Measurements from ENCODE around the gene PREPL. TPM values are rescaled to one million over a fixed set of nuclear protein-coding genes. Genes with fewer than 3 reads are reported as not detected.

Gene PREPL
- total and polyA plus RNA-seq, 2 donors (not counting 3 experiments of a cell fraction or from before 2014, with no cell fraction given): 10.1 to 25.7 TPM

GRCh38 chr2:44398243-44398897 lies 37.1 kb upstream of the PREPL start:
- CTCF ChIA-PET: interaction anchor here (0.5 to 9.5 kb wide), 7 partner anchors 10 to 558 kb away, joined by 3 to 242 read pairs (median 3); no protein-coding TSS in a partner anchor

More at GRCh38 chr2:44398243-44398897, 37.1 kb upstream of the PREPL start:
- no peaks in the 10 kb centered on the region for H3K9me3 ChIP-seq (replicated peaks; ENCODE audit: control insufficient read depth, insufficient read depth, low read length)
- no peak overlapping the region for H3K4me3 ChIP-seq (replicated peaks in 1 of 3; ENCODE audit: insufficient read depth in 1 of 3, low read depth in 1 of 3, low read length in 3 of 3)
- dilution Hi-C loops (cut with MboI; ENCODE audit: extremely low pct_ligation_motif_present, low sequenced_read_pairs) (no loop called here), intact Hi-C loops (cut with micrococcal nuclease) (no loop called here)
- H3K4me1 ChIP-seq (ENCODE audit: control insufficient read depth, extremely low read depth, insufficient read depth, low read length): no peaks in the 10 kb centered on the region
- no peaks in the 10 kb centered on the region for H3K36me3 ChIP-seq (ENCODE audit: control insufficient read depth in 2 of 2, extremely low read depth in 1 of 2, insufficient read depth in 2 of 2, low read length in 2 of 2)
- no peaks in the 10 kb centered on the region for H3K27me3 ChIP-seq (ENCODE audit: control insufficient read depth in 2 of 2, insufficient read depth in 2 of 2, low read length in 2 of 2)
- TF ChIP-seq MYC (IDR thresholded peaks at IDR 0.05; ENCODE audit: low read depth, low read length) (no peak), POLR2AphosphoS5 (IDR thresholded peaks at IDR 0.05; ENCODE audit: insufficient read depth, low read depth, low read length) (no peak), CTCF (IDR thresholded peaks at IDR 0.05; ENCODE audit: extremely low read depth in 1 of 2, insufficient read depth in 1 of 2, low read depth in 1 of 2, low read length in 2 of 2) (no peak), GATA2 (IDR thresholded peaks at IDR 0.05; ENCODE audit: insufficient read depth, insufficient read length, low read depth, low read length) (no peak), JUN (IDR thresholded peaks at IDR 0.05; ENCODE audit: borderline replicate concordance, insufficient read depth, insufficient read length, low read depth) (no peak), FOS (IDR thresholded peaks at IDR 0.05; ENCODE audit: borderline replicate concordance, insufficient read depth, low read length) (no peak), EZH2 (IDR thresholded peaks at IDR 0.05; ENCODE audit: borderline replicate concordance, low read depth, low read length, severe bottlenecking) (no peak), POLR2A (IDR thresholded peaks at IDR 0.05; ENCODE audit: low read depth, low read length) (no peak), MAX (IDR thresholded peaks at IDR 0.05; ENCODE audit: insufficient read depth, insufficient read length) (no peak)
- H3K79me2 ChIP-seq (ENCODE audit: control insufficient read depth, insufficient read depth, low read length): no peaks in the 10 kb centered on the region
- FAIRE-seq (no peak), DNase-seq (ENCODE audit: low read depth, low spot score) (no peak)
- no peak overlapping the region for H3K9ac ChIP-seq (replicated peaks; ENCODE audit: extremely low read depth, insufficient read depth, low read length)
- no peaks in the 10 kb centered on the region for H3K9me1 ChIP-seq (replicated peaks; ENCODE audit: control insufficient read depth, extremely low read depth, insufficient read depth, low read length)
- H2AFZ ChIP-seq (ENCODE audit: low read depth, low read length): no peak overlapping the region
- no TSS peak for BruUV-seq (replicated peaks)
- POLR2A ChIA-PET: no interaction called here
- no peaks in the 10 kb centered on the region for H4K20me1 ChIP-seq (replicated peaks; ENCODE audit: control insufficient read depth, extremely low read depth, insufficient read depth, low read length)
- H3K4me2 ChIP-seq (ENCODE audit: insufficient read depth, low read length): no peak overlapping the region
- H3K27ac ChIP-seq (ENCODE audit: insufficient read depth, low read depth, low read length): no peak overlapping the region

Data from endothelial cell of umbilical vein (primary cell).